IPS DF 4.7 (cell line): Measurements from ENCODE around the gene RBM12.

Experiments
- DNase-seq: peaks from one replicate; pipeline ENCODE4 v3.0.0-alpha.2; 2013; ENCODE audit warnings: low spot score; ENCODE audit errors: extremely low read depth

Gene RBM12

DNA sequence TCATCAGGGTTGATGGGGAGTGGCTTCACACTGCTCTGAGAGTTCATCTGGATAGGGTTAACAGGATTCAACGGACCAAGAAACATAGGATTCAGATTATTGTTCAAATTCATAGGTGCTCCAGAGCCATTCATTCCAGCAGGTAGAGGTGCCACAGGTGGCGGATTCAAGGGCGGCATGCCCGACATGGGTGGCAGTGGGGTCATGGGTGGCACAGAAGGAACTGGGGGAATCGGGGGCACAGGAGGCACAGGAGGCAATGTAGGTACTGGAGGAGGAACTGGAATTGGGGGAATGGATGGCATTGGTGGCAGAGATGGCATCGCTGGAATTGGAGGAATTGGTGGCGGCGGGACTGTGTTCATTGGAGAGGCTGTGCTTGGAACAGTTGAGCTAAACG, 10.3 kb downstream of the RBM12 start:
- DNase-seq: no peak

DNA sequence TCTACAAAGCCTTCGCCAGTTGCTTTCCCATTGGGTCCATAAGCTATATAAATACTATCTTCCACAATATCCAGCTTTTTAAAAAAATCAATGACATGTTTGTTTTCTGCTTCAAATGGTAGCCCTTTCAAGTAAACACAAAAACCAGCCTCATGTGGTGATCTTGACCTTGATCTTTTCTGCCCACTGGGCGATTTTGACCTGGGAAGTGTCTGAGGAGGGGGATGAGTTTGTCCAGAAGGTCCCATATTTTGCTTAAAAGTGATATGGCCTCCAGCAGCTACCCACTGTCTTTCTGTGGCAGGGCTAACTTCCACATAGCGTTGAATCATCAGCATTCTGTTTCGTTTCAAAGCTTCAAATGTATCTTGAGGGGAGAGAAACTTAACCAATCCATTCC, 10.8 kb downstream of the RBM12 start:
- DNase-seq: no peak

DNA sequence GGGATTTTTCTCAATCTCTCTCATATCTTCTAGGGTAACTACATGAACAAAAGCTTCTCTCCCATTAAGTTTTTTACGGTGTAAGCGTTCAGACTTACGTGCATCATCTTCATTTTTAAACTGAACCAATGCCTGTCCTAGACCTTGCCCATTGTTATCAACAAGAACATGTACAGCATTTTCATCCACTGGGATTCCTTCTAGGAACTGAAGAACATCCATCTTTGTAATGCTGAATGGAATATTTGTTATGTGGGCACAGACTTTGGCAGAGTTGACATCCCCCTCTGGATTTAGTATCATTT, 11.3 kb downstream of the RBM12 start:
- no peak for DNase-seq

- no peak for DNase-seq
These were observed 11.9 kb downstream of the RBM12 start for GRCh38 chr20:35652641-35653429.

GRCh38 chr20:35651958-35652357, 12.7 kb downstream of the RBM12 start:
- DNase-seq: no peak

GRCh38 chr20:35650632-35651031, 14.1 kb downstream of the RBM12 start:
- DNase-seq: no peak

DNA sequence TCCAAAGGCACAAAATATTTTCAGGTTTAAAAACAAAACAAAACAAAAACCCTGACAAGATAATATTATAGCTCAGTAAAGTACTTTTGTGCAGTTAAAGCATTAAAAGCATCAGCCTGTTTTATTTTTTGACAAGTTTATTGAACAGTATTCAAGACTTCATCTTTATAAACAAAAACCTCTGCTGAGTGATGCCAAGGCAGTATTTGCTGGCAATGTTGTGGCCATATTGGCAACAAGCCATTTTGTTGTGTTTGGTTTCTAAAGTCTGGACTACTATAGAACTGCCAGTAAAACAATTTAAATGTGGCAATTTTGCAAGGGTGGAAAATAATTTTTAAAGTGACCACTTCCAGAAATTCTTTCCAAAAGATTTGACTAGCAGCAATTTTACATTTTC, 15.9 kb downstream of the RBM12 start:
- no peak for DNase-seq

DNA sequence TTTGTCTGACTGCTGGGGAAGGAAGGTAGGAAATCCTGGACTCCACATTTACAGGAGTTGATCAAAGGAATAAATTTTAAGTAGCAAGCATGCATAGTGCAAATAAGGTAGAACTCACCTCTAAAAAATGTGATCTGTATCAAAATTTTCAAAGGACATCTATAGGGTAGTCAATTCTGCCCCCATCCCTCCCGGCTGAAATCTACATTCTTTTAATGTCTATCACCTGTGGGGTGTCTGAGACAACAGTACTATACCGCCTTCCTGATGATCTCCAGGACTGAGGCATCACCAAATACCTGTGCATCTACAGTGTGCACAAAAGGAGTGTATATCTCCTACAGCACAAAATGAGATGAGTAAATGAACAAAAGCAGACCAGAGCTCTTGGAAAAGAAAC, 19.9 kb downstream of the RBM12 start:
- DNase-seq: no peak

- DNase-seq: no peak
These were observed 21.7 kb downstream of the RBM12 start for GRCh38 chr20:35643045-35643444.

GRCh38 chr20:35641743-35642142, 23.0 kb downstream of the RBM12 start:
- no peak for DNase-seq

DNA sequence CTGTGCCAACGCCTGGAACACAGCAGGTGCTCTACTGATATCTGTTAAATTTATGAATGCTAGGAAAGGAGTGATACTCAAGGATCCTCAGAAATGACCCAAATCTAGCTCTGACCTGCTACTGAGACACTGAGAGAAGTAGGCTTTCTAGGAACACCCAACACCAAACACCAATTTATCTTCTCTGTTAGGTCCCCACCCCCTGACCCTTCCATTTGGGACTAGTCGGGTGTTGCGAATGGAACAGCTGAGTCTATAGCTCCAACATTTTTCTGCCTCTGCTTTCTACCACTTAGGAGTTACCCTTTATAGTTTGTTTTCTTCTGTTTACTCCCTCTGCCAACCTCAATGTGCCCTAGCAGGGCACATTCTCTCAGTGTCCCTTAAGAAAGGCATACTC, 24.0 kb downstream of the RBM12 start:
- DNase-seq: no peak

DNA sequence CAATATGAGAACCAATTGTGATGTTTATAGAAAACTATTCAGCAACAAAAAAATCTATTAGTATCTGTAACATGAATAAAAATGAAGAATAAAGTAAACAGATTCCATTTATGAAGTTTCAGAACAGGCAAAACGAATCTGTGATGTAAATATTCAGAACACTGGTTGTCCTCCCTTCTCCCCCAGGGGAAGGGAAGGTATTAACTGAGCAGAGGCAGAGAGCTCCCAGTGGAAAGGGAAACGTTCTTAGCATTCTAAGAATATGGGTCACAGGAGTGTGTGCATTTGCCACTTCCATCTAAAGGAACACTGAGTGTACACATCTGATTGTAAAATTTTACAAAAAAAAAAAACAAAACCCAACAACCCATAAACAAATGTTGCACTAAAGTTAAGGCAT, 25.9 kb downstream of the RBM12 start:
- no peak for DNase-seq

- DNase-seq: no peak
These were observed 27.4 kb downstream of the RBM12 start for GRCh38 chr20:35637276-35637675.

GRCh38 chr20:35636095-35636494, 28.6 kb downstream of the RBM12 start:
- DNase-seq: no peak

DNA sequence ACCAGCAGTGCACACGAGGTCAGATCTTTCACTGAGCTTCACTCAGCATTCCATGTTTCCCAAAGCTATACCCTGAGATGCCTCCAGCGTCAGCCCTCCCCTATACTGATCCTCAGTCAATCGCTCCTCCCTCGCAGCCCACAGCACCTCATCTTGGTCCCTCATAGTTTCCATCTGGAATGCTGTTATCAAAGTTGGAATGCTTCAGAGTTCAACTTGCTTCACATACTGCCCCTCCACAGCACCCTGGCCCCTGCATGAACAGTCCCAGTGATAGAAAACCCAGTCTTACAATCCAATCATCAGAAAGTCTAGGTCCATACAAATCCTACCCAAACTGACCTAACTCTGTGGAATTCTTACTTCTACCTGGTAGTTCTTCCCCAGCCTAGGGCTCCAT, 29.0 kb downstream of the RBM12 start:
- DNase-seq: no peak

GRCh38 chr20:35632539-35633115, 32.1 kb downstream of the RBM12 start:
- no peak for DNase-seq

GRCh38 chr20:35630636-35631035, 34.1 kb downstream of the RBM12 start:
- DNase-seq: no peak

- no peak for DNase-seq
These were observed 35.1 kb downstream of the RBM12 start for GRCh38 chr20:35629427-35630145.

DNA sequence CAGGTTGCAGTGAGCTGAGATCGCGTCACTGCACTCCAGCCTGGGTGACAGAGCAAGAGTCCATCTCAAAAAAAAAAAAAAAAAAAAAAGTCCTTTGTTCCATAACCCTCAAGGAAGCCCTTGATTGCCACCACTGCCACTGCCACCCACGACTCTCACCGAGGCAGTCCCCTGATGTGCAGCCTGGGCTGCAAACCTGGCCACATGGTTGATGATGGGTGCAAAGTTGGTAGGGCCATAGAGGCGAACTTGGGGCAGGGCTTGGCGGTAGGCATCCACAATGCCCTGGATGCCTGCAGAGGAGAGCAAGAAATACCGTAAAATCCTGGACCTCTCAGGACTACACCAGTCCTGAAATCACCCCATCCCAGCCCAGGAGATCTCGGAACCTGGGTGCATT, 37.6 kb downstream of the RBM12 start:
- no peak for DNase-seq

- DNase-seq: no peak
These were observed 38.2 kb downstream of the RBM12 start for GRCh38 chr20:35626386-35627001.

GRCh38 chr20:35625584-35626385, 38.9 kb downstream of the RBM12 start:
- DNase-seq: no peak

DNA sequence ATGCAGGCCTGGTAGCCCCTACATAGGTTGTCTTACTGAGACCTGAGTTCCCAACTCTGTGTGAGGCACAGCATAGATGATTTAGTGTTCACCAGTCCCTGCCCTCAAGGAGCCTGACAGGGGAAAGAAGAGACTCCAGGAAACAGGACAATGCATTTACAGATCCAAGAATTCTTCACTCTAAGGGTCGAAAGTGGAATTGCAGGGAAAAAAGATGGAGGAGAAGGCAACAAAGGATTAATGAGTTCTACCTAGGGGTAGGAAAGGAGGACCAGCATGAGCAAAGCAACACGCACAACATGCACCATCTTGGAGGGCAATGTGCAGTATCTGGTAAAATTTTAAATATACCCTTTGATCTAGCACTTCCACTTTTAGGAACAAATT, 43.1 kb downstream of the RBM12 start:
- DNase-seq: no peak
